Activated CD4-positive, CD25-positive, alpha-beta regulatory T cell treated with anti-CD3 and anti-CD28 coated beads, Interleukin-2, amount 50 U/mL, for 24 hours (primary cell): ENCODE results near the gene SEC62.

Experiments used
- ATAC-seq, 2 donors: fragments of 150-1000 bp; cut with Tn5 transposase; one replicate each; pipeline ENCODE4 v1.10.0; 2021; ENCODE audit warnings: mild to moderate bottlenecking in 1 of 2, moderate library complexity in 1 of 2

The SEC62 gene

DNA sequence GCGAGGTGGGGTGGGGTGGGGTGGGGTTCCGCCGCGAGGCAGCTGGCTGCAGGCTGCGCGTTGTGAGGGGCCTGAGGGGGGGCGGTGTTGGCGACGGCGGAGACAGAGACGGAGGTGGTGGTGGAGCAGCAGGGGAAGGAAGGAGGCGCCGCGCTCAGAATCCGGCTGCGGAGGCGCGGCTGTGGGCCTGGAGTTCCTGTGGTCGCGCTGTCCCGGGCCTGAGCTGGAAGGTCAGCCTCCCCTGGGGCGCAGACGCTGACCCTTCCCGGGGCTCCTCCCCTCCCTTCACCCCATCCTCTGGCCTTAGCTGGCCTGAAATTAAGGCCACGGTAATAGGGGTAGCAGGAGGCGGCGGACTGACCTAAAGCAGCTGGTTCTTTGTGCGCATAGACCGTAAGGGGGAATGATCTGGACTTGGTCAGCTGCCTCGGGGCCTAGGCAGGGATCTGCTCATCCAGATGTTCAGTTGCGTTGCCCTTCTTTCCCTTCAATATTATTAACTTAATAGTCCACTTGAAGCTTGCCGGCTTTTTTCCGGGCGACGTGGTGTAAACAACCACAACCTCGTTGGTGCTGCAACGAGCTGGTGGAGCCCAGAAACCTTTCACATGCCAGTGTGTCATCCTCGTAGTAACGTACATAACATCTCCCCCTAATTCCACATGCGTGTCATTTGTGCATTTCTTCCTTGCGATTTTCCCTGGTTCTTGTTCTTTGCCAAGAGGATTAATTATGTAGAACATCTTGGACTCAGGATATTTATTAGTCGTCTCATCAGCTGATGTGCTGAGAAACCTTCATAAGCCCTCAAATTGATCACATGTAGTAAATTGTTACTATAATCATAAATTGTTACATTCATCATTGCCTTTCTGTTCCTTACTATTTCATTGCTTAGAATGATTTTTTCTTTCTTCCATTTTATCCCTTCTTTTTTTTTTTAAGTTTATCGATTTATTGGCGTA is 626 bp downstream of the SEC62 start:
- ATAC-seq = peak; percentile 52 to 64

DNA sequence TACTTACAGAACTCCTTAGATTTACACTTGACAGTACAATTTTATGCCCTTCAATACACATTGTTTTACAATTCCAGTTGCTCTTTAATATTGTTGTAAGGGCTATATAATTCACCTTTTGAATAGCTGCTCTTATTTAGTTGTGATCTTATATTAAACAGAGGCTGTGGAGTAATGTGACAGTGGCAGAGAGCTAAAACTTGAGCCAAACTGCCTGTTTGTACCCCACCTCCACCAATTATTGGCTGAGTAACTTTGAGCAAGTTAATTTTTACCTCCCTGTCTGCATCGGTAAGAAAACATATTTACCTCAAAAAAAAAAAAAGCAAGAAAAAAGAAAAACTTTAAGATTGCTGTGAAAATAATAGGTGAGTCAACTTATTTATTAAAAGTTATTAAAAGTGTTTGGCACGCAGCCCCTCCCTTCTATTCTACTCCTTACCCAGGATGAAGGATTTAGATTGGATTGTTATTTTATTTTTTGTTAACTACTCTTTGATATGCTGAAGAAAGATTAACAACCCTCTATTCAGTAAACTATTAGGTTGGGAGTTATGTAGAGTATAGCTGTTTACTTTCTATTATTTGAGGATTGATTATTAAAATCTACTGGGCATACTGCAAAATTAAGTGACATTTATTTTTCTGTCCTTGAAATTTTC is 1.7 kb downstream of the SEC62 start:
- no peak for ATAC-seq

DNA sequence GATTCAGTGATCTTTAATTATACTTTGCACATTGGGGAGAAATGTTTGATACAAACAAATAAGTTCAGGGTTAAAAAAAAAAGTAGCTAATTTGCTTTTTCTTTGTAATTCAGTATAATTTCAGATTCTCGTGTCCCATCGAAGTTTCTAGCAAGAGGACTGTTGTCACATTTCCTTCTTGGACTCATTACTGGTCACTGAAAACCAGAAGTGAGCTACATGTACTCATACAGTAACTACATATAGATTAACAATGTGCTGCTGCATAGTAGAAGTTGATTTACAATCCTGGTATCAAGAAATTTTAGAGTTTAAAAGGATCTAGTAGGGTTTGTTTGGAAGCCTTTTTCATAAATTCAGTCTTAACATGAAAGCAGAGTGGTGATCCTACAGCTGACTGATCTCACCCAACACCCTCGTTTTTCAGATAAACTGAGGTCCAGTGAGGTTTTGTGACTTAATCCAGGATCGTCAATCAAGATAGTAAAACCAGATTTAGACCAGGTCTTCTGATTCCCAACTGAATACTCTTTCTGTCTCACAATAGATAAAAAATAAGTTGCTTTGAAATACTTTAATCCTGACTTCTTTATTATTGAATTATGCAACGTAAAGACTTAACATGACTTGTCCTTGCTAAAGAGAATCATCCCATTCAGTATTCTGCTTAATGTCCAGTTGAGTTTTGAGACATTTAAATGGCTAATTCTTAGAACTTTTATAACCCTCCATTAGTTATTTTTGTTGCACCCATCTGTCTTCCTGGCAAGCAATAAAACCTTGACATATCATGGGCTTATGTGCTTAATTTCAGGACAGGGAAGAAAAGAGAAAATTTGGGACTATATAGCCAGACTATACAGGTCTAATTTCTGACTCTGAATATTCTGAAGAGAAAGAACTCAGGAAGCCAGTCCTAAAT is 2.8 kb downstream of the SEC62 start:
- ATAC-seq = no peak

DNA sequence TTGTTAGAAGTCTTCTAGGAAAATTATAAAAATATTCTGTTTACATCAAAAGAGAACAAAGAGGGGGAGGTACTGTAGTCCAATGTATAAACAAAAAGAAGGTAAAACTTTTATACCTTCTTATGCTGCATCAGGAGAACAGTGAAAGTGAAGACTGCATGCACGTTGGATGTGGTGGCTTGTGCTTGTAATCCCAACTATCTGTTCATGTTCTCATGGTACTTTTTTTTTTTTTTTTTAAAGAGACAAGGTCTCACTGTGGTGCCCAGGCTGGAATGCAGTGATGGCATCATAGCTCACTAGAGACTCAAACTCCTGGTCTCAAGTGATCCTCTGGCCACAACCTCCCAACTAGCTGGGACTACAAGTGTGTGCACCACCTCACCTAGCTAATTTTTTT is 4.2 kb downstream of the SEC62 start:
- no peak for ATAC-seq

DNA sequence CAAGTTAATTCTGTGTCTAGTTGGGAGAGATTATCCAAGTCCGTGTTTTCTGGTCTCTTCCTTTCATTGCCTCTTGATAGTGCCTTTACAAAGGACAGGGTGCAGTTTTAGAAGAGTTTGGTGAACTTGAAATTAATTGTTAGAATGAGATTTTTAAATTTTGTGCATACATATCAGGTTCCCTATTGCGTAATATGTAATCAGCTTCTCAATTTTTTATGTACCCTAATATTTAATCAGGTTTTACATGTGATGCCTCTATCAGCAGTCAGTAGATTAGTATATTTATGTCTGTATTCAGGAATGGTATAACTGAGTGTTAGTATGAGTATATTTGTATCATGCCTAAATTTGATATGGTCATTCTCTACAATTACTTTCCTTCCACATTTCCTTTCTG is 4.9 kb downstream of the SEC62 start:
- ATAC-seq = no peak

DNA sequence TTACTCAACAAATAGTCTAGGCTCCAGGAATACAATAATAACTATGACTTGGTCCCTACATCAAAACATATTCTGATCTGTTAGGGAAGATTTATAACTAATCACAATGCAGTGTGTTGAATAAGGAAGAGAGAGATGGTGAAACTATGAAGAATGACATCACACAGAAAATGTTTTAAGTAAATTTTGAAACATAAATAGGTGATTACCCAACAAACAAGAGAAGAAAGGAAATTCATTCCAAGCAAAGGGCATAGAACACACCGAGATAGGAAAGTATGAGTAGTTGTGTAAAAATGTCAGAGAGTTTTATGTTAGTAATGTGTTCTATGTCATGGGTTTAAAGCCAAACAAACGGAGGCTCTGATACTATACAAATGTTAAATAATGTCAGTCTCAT is 13.4 kb downstream of the SEC62 start:
- no peak for ATAC-seq

DNA sequence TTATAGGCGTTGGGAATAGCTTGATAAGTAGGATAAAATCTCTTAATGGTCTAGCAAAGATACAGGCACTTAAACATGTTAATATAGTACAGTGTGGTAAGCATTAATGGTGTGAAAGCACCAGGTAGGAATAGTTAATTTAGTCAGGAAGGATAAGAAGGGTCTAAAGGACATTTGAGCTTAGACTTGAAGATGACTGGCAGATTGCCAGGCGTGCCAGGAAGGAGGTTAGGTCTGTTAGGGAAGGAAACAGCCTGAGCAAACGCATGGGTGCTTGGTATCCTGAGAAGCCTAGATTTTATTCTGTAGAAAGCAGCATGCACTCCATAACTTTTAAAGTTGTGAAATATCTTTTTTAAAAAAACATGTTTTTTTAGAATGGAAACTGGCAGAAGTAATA is 17.7 kb downstream of the SEC62 start:
- no peak for ATAC-seq

DNA sequence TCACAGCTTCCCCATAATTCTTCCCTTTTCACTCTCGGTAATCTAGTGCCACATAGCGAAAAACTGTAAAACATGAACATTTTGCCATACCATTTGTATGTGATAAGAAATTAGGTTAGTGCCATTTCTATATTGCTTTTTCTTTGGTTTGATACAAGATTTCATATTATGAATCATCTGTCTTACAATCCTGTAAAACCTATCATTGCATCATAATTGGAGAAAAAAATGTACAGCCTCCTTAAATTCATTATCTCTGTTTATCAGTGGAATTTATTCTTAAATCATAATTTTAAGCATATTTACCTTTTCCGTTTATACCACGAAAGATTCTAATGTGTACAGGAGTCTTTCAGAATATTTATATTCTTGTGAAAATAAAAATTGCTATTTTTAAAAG is 23.8 kb downstream of the SEC62 start:
- no peak for ATAC-seq

DNA sequence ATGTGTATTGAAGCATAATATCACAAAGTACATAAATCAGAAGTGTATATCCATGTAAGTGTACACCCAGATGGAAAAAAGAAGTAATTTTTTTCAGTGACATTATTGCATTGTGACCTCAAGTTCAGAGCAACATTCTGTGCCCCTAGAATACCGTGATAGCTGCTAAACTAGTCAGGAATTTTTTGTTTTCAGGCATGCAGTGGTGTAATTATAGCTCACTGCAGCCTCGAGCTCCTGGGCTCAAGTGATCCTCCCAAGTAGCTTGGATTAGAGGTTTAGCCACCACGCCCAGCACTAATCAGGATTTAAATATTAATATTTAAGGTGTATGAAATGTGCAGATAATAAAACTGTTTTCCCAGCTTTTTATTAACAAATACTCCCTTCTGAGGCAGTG is 25.5 kb downstream of the SEC62 start:
- ATAC-seq = no peak

DNA sequence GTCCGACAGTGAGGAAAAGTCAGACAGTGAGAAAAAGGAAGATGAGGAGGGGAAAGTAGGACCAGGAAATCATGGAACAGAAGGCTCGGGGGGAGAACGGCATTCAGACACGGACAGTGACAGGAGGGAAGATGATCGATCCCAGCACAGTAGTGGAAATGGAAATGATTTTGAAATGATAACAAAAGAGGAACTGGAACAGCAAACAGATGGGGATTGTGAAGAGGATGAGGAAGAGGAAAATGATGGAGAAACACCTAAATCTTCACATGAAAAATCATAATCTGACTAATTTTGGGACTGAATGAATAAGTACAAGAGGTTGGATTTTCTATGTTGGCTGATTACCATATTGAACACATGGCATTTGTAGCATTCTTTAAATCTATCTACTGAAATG is 26.2 kb downstream of the SEC62 start:
- ATAC-seq = no peak

DNA sequence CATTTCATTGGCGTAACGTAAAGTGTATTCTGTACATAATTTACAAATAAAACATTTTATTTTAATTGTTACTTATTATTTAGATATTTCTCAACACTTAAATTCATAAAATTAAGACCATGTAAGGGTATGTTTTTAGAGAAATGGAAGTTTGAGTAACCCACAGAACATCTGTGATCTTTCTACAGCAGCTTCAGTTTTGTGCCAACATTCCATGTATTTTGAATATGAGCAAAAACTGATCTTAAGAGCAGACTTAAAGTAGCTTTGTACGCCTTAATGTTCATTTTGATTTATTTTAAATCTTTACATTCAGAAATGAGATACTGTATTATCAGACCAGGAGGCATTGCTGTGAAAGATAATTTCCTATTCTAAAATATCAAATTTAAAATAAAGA is 27.2 kb downstream of the SEC62 start:
- ATAC-seq = no peak

DNA sequence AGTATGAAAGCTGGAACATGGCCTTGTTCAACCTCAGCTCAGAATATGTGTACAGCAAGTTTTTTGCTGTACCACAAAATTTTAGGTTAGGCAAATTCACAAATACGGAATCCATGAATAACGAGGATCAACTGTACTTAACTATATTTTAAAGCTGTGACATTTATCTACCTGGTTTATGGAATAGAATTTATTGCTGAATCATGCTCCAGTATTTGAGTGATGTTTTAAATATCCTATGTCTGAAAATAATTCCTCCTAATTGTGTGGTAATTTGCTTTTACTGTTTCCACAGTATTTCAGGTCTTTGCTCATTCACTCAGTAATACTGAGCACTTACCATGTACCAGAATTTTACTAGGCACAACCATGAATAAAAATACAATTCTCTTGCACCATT is 29.5 kb downstream of the SEC62 start:
- ATAC-seq = no peak

DNA sequence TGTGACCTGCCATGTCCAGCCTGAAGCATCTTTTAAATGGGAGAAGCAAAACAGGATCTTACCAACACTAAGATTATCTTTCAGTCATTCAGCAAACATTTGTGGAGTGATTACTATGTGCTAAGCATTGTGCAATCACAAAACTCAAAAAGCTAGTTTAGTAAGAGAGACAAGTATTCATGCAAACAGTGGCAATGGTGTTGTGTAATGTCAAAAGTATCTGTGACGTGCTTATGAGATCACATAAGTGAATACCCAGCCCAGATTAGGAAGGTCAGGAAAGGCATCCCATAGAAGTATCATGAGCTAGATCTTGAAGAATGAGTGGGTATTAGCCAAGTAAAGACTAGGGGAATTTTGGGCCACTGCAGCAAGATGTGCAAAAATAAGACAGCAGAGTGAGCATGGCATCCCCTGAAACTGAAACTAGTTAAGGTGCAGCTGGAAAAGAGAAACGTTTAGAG is 32.1 kb downstream of the SEC62 start:
- no peak for ATAC-seq

DNA sequence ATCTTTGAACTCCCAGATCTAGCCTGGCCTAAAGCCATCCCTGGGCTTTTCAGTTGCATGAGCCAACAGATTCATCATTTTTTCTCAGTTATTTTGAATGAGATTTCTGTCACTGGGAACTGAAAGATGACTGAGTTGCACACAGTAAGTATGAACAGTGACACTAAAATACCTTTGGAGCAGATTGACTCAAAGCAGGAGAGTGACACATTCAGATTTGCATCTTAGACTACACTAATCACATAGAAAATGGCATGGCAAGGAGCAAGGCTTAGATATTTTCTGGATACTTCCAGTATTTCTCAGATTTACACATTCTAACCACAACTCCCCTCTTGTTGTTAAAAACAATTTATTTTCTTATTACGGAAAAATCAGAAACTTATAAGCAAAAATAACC is 32.8 kb downstream of the SEC62 start:
- ATAC-seq = peak; percentile 77 to 94

DNA sequence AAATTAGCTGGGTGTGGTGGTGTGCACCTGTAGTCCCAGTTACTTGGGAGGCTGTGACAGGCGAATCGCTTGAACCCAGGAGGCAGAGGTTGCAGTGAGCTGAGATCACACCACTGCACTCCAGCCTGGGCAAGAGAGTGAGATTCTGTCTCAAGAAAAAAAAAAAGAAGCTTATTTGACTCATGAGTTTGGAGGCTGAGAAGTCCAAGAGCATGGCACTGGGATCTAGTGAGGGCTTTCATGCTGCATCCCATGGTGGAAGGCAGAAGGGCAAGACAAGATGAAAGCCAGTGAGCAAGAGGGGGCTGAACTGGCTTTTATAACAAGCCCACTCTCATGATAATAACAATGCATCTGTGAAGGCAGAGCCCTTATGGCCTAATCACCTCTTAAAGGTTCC is 33.4 kb downstream of the SEC62 start:
- ATAC-seq = no peak

DNA sequence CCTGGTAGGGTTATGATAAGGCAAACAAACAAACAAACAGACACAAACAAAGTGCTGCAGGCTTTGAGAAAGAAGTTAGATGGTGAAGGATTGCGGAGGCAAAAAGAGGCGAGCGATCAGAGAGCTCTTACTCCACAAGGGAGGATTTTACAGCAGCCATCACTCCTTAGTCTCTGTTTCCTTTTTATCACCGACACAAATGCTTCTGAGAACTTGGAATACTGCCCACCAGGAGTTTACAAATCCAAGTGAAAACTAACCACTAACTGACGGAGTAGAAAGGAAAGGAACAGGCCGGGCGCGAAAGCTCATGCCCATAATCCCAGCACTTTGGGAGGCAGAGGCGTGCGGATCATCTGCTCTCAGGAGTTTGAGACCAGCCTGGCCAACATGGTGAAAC is 35.6 kb downstream of the SEC62 start:
- ATAC-seq = no peak

DNA sequence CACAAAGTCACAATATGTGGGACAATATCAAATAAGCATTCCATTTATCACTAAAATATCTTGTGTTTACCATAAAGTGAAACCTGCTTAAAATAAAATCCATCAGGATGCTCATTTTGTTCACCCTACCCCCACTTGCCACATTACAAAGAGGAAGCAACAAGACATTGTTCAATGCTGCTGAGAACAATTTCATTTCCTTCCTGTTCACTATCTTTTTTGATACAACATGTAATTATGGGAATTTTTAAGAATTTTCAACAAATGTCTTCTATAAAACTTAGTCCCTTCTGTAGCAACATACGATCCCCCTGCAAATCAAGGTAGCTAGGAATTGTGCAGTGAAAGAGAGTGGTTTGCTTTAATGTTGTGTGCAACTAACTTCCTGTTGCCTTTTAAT is 36.3 kb downstream of the SEC62 start:
- no peak for ATAC-seq

DNA sequence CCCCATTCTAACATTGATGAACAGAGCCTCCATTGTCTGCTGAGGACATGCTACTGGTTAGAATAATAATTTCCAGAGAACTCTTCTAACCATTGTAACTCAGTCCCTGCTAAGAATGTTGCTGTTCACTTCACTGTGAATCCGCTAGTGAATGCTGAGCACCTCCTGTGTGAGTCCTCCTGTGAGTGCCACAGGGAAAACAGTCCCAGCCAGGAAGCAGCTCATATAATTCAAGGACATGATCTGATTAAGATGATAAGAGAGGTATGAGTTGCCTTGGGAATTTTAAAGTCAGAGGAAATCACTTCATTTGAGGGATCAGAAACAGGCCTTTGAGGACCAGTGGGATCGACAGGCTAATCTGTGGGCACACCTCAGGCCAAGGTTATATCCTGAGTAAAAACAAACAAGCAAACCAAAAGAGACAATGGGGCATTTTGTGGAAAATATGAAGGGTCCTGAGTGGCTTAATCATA is 37.3 kb downstream of the SEC62 start:
- ATAC-seq = no peak

DNA sequence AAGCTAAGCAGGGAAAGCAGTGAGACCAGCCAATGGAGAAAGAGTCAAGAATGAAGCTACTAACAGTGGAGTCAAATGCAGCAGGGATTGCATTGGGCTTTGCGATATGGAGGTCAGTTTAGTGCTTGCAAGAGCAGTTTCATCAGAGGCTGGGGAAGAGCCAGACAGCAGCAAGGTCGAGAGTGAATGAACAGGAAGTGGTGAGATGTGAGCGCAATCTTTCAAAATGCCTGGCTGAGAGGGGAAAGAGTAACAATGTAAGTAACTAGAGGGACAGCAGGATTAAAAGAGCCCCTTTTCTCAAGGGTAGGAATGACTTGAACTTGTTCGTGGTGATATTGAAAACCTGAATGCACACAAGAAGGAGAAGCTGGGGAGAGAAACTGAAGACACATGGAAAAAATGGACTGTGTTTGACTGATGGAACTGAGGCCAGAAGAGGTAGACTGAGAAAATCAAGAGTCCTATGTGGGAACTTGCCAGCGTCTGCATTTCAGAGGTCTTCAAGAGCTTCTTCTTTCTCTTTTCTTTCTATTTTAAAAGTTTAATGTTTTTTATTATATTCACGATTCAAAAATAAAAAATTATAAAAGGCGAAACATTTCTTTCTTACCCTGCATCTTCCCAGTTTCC is 40.5 kb downstream of the SEC62 start:
- ATAC-seq = peak in 1 of 2 donors; percentile 63

DNA sequence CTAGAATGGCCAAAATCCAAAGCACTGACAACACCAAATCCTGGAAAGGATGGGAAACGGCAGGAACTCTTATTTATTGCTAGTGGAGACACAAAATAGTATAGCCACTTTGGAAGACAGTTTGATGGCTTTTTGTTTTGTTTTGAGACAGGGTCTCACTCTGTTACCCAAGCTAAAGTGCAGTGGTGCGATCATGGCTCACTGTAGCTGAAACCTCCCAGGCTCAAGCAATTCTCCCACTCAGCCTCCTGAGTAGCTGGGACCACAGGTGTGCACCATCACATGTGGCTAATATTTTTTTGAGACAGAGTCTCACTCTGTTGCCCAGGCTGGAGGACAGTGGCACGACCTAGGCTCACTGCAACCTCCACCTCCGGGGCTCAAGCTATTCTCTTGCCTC is 43.9 kb downstream of the SEC62 start:
- ATAC-seq = no peak

DNA sequence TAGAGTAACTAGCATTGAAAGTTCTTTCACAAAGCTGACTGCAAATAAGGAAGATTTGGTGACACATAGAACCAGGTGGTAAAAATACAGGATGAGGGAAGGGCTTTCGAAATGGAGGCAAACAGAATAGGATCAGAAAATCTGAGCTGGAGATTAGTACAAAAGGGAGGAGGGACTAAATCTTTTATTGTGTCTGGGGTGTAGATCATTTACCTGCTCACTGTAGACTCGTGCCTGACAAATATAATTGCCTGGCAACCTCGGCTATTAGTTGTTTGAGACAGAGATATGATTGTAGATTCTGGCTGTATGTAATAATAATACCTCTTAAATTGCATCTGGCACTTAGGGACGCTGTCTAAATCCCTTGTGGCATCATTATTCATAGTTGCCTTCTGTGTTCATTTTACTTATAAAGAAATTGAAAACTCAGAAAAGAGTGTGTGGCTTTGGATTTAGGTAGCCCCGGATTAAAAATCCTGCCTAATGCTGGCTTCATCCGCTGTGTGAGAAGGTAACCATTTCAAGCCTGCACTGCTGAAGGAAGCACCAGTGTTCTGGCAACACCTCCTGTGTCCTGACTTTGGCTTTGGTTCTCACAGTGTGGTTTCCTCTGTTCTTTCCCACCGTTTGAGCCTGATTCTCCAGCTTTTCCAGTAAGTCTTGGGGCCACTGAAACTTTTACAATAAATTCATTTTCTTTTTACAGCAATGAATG is 46.2 kb downstream of the SEC62 start:
- no peak for ATAC-seq

DNA sequence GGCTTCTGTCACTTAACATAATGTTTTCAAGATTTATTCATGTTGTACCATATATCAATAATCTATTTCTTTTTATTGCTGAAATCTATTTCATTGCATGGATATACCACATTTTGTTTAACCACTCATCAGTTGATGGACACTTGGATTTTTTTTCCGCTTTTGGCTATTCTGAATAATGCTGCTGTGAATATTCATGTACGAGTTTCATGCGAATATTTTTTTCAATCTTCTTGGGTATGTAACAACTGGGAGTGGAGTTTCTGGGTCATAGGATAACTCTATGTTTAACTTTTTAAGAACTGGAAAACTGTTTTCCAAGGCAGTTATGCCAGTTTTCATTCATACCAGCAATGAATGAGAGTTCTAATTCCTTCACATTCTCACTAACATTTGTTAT is 49.5 kb downstream of the SEC62 start:
- ATAC-seq = no peak
